ENCODE measurements around the gene MED29.

Gene MED29

DNA sequence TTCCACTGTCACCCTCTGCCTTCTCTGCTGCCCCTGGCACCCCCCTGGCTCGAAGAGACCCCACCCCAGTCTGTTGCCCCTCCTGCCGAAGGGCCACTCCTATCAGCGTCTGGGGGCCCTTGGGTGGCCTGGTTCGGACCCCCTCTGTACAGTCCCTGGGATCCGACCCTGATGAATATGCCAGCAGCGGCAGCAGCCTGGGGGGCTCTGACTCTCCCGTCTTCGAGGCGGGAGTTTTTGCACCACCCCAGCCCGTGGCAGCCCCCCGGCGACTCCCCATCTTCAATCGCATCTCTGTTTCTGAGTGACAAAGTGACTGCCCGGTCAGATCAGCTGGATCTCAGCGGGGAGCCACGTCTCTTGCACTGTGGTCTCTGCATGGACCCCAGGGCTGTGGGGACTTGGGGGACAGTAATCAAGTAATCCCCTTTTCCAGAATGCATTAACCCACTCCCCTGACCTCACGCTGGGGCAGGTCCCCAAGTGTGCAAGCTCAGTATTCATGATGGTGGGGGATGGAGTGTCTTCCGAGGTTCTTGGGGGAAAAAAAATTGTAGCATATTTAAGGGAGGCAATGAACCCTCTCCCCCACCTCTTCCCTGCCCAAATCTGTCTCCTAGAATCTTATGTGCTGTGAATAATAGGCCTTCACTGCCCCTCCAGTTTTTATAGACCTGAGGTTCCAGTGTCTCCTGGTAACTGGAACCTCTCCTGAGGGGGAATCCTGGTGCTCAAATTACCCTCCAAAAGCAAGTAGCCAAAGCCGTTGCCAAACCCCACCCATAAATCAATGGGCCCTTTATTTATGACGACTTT, 17.4 kb downstream of the MED29 start:
- peak overlapping the region; percentile 100 for H3K27ac ChIP-seq
- H3K4me3 ChIP-seq (ENCODE audit: low read depth in 1 of 2, low read length in 1 of 2): peak overlapping the region; percentile 98 to 100
- peaks cover 14% of the 10 kb centered on the region for H3K27me3 ChIP-seq
- peaks cover 25% of the 10 kb centered on the region for H3K36me3 ChIP-seq
- H3K4me1 ChIP-seq (ENCODE audit: control insufficient read depth in 1 of 2, insufficient read depth in 1 of 2, low read depth in 1 of 2, low read length in 1 of 2): peaks cover 55 to 64% of the 10 kb centered on the region in 2 experiments
- TF ChIP-seq, protein P1, sequence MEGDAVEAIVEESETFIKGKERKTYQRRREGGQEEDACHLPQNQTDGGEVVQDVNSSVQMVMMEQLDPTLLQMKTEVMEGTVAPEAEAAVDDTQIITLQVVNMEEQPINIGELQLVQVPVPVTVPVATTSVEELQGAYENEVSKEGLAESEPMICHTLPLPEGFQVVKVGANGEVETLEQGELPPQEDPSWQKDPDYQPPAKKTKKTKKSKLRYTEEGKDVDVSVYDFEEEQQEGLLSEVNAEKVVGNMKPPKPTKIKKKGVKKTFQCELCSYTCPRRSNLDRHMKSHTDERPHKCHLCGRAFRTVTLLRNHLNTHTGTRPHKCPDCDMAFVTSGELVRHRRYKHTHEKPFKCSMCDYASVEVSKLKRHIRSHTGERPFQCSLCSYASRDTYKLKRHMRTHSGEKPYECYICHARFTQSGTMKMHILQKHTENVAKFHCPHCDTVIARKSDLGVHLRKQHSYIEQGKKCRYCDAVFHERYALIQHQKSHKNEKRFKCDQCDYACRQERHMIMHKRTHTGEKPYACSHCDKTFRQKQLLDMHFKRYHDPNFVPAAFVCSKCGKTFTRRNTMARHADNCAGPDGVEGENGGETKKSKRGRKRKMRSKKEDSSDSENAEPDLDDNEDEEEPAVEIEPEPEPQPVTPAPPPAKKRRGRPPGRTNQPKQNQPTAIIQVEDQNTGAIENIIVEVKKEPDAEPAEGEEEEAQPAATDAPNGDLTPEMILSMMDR (IDR thresholded peaks at IDR 0.05): no peak
- no peaks in the 10 kb centered on the region for H3K9me3 ChIP-seq

DNA sequence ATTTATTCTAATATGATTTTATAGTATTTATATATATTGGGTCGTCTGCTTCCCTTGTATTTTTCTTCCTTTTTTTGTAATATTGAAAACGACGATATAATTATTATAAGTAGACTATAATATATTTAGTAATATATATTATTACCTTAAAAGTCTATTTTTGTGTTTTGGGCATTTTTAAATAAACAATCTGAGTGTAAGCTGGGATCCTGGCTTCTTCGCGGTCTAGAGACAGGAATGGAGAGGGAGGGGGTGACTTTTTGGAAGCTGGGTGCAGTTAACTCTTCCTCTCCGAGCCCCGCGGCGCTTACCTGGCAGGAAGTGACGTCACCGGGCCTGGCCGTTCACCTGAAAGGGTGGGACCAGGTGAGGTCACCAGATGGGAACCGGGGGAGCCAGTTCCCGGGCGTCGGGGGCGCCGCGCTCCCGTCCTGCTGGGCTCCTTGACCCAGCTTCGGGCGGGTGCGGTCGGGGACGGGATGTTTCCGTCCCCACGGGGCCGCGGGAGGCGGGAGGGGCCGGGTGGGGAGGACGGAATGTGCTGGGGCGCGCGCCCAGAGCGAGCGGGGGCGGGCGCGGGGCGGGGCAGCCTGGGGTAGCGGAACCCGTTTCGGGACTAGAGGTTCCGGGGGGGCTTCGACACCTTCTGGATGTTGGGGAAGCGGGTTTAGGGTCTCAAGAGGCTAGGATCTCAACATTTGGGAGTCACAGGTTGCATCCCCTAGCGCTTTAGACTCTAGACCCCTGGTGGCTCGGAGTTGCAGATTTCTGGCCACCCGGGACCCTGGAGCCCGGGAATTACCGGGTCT, 18.2 kb downstream of the MED29 start:
- peak overlapping the region; percentile 98 to 100 for H3K4me3 ChIP-seq (ENCODE audit: low read depth in 1 of 2, low read length in 1 of 2)
- H3K9me3 ChIP-seq: no peaks in the 10 kb centered on the region
- TF ChIP-seq, protein P1 (IDR thresholded peaks at IDR 0.05): no peak
- peaks cover 22% of the 10 kb centered on the region for H3K27me3 ChIP-seq
- peaks cover 25% of the 10 kb centered on the region for H3K36me3 ChIP-seq
- H3K27ac ChIP-seq: peak overlapping the region; percentile 100
- H3K4me1 ChIP-seq (ENCODE audit: control insufficient read depth in 1 of 2, insufficient read depth in 1 of 2, low read depth in 1 of 2, low read length in 1 of 2): peaks cover 49 to 59% of the 10 kb centered on the region in 2 experiments

DNA sequence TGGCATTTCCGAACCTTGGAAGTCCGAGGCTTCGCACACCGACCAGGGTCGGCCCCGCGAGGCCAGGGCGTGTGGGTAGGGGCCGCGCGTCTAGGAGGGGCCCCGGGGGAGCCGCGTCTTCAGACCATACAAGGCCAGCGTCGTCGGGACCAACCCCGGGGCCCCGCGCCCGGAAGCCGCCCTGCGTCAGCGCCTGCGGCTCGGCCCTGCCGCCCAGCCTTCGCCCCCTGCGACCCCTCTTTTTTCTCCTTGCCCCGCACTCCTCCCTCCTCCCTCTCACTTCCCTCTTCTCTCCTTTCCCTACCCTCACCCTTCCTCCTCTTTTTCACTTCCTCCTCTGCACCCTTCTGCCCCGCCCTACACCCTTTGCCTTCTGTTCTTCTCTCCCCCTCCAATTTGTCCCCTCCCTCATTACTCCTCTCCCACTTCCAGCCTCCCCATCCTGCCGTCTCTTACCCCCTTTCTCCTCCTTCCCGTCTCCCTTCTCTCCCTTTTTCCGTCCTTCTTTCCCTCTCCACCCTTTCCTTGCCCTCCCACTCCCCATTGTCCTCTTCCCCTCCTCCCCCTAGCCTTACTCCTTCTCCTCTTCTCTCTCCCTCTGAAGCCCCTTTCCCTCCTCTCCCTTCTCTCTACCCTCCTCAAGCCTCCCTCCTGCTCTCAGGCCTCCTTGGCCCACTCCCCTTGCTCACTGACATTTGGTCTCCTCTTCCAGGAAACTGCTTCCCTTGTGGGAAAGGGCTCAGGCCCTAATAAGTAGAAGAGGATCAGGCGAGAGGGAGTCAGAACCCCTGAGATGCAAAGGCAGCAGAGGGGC, 19.0 kb downstream of the MED29 start:
- peaks cover 41 to 51% of the 10 kb centered on the region in 2 experiments for H3K4me1 ChIP-seq (ENCODE audit: control insufficient read depth in 1 of 2, insufficient read depth in 1 of 2, low read depth in 1 of 2, low read length in 1 of 2)
- peaks cover 30% of the 10 kb centered on the region for H3K27me3 ChIP-seq
- H3K4me3 ChIP-seq (ENCODE audit: low read depth in 1 of 2, low read length in 1 of 2): peak overlapping the region; percentile 98 to 100
- peak overlapping the region; percentile 100 for H3K27ac ChIP-seq
- peaks cover 25% of the 10 kb centered on the region for H3K36me3 ChIP-seq
- H3K9me3 ChIP-seq: no peaks in the 10 kb centered on the region
- TF ChIP-seq, protein P1 (IDR thresholded peaks at IDR 0.05): no peak

DNA sequence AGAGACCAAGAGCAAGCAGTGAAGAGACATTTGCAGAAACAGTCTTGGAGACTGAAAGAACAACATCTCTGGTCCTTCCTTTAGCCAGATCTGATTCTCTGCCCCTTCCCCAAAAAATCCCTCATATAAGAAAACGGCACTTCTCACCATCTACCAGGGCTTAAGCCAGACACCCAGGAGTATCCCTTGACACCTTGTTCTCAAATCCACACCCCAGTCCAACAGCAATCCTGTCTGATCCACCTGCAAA, 19.6 kb downstream of the MED29 start:
- peaks cover 36 to 46% of the 10 kb centered on the region in 2 experiments for H3K4me1 ChIP-seq (ENCODE audit: control insufficient read depth in 1 of 2, insufficient read depth in 1 of 2, low read depth in 1 of 2, low read length in 1 of 2)
- no peaks in the 10 kb centered on the region for H3K9me3 ChIP-seq
- peak overlapping the region; percentile 100 for H3K27ac ChIP-seq
- peaks cover 31% of the 10 kb centered on the region for H3K27me3 ChIP-seq
- peaks cover 25% of the 10 kb centered on the region for H3K36me3 ChIP-seq
- peak overlapping the region; percentile 98 to 100 for H3K4me3 ChIP-seq (ENCODE audit: low read depth in 1 of 2, low read length in 1 of 2)
- TF ChIP-seq, protein P1 (IDR thresholded peaks at IDR 0.05): no peak

DNA sequence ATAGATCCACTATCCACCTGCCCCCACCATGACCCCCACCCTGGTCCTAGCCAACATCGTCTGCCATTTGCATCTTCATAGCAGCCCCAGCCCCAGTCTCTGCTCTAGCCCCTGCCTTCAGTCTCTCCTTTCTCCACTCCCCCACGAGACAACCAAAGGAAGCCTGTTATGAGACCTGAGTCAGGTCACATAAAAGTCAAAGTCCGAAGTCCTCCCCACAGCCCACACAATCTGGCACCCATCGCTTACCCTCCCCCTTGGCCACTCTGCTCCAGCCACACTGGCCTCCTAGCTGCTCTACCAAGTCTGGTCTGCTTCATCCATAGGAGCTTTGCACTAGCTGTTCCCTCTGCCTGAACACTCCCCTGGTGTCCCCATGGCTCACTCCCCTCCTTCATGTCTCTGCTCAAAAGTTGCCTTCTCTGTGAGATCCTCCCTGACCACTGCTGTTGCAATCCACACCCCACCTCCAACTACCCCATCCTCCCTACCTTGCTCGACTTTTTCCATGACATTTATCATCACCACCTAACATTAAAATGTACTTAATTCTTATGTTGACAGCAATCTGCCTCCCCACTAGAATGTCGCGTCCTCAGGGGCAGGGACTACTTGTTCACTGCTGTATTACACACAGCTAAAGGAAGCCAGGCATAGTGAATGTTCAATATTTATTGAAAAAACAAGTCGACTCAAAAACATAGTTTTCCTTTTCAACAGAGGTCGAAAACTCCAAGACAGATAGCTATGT, 20.1 kb downstream of the MED29 start:
- Histone ChIP-seq H3K27me3 (peaks cover 31% of the 10 kb centered on the region), H3K9me3 (no peaks in the 10 kb centered on the region), H3K36me3 (peaks cover 25% of the 10 kb centered on the region), H3K27ac (peak overlapping the region; percentile 100), H3K4me3 (ENCODE audit: low read depth in 1 of 2, low read length in 1 of 2) (peak overlapping the region; percentile 98 to 100), H3K4me1 (ENCODE audit: control insufficient read depth in 1 of 2, insufficient read depth in 1 of 2, low read depth in 1 of 2, low read length in 1 of 2) (peaks cover 34 to 41% of the 10 kb centered on the region in 2 experiments)
- TF ChIP-seq, protein P1 (IDR thresholded peaks at IDR 0.05): no peak

Data from neutrophil (primary cell).